Measurements from ENCODE around the gene IL17B.
A peak's percentile ranks its signal among the peaks of the same experiment; 100 is the strongest.

Gene IL17B

GRCh38 chr5:149376104-149376503 lies 3.0 kb downstream of the IL17B start:
- DNase-seq = no peak

GRCh38 chr5:149375434-149375833 lies 3.7 kb downstream of the IL17B start:
- DNase-seq = no peak

- DNase-seq = no peak
These were observed 4.3 kb downstream of the IL17B start for GRCh38 chr5:149374801-149375200.

- no peak for DNase-seq
These were observed 4.8 kb downstream of the IL17B start for GRCh38 chr5:149374303-149374702.

- no peak for DNase-seq
These were observed 6.2 kb downstream of the IL17B start for GRCh38 chr5:149372932-149373331.

GRCh38 chr5:149372076-149372795 lies 6.9 kb downstream of the IL17B start:
- DNase-seq = no peak

- peak; percentile 62 to 67 for DNase-seq
These were observed 7.7 kb downstream of the IL17B start for GRCh38 chr5:149371296-149371962.

GRCh38 chr5:149370878-149371277 lies 8.2 kb downstream of the IL17B start:
- DNase-seq = no peak

- DNase-seq = no peak
These were observed 11.0 kb downstream of the IL17B start for GRCh38 chr5:149367972-149368645.

- peak; percentile 46 to 54 for DNase-seq
These were observed 11.7 kb downstream of the IL17B start for GRCh38 chr5:149367249-149367971.

- no peak for DNase-seq
These were observed 12.8 kb downstream of the IL17B start for GRCh38 chr5:149366169-149366729.

- no peak for DNase-seq
These were observed 13.7 kb downstream of the IL17B start for GRCh38 chr5:149365418-149365817.

GRCh38 chr5:149364719-149365118 lies 14.4 kb downstream of the IL17B start:
- no peak for DNase-seq

- no peak for DNase-seq
These were observed 15.2 kb downstream of the IL17B start for GRCh38 chr5:149363936-149364335.

GRCh38 chr5:149363358-149363757 lies 15.7 kb downstream of the IL17B start:
- DNase-seq = no peak

GRCh38 chr5:149362541-149362940 lies 16.6 kb downstream of the IL17B start:
- no peak for DNase-seq

GRCh38 chr5:149360272-149360671 lies 18.8 kb downstream of the IL17B start:
- DNase-seq = no peak

GRCh38 chr5:149358868-149359495 lies 20.1 kb downstream of the IL17B start:
- DNase-seq = no peak

- no peak for DNase-seq
These were observed 20.8 kb downstream of the IL17B start for GRCh38 chr5:149358294-149358651.

- peak; percentile 84 to 98 for DNase-seq
These were observed 21.5 kb downstream of the IL17B start, which contains the start of gene PCYOX1L for GRCh38 chr5:149357370-149358293. PCYOX1L (plus strand) TSS chr5:149358046; CDS start chr5:149358069, 23 bp downstream.

GRCh38 chr5:149356391-149356790 lies 22.7 kb downstream of the IL17B start:
- no peak for DNase-seq

Data from stimulated activated CD4-positive, alpha-beta T cell treated with anti-CD3 and anti-CD28 coated beads, Interleukin-2, amount 100 ng/mL, for 48 hours (primary cell).